HT1080 (cell line): ENCODE data around the gene HSPB8. TPM values are rescaled to one million over a fixed set of nuclear protein-coding genes. Genes with fewer than 3 reads are reported as not detected.
"Not testable (repeated sequence)": the region's sequence is repeated elsewhere in the genome, so short reads cannot be mapped to it uniquely, and the experiment has no call there.

Experiments used
- DNase-seq: peaks from one replicate; pipeline ENCODE4 v3.0.0-alpha.2; 2015; ENCODE audit warnings: low read depth
- total RNA-seq: library from RNA; depleted of rRNA; stranded (reverse); fragments of >200 nt; shearing (Covaris generic); gene quantifications from 2 replicates; pipeline ENCODE4 v1.2.3, GENCODE V29; 2014

HSPB8 gene
- total RNA-seq, 1 experiment from 2014 or later = 8.7 TPM

GRCh38 chr12:119204671-119205285 is 26.0 kb downstream of the HSPB8 start:
- no peak for DNase-seq

GRCh38 chr12:119206348-119207062 is 27.8 kb downstream of the HSPB8 start:
- DNase-seq = no peak

- DNase-seq = no peak
These were observed 28.4 kb downstream of the HSPB8 start for GRCh38 chr12:119207063-119207560.

- DNase-seq = peak; percentile 53
These were observed 29.9 kb downstream of the HSPB8 start for GRCh38 chr12:119208626-119209061.

GRCh38 chr12:119211884-119212283 is 33.2 kb downstream of the HSPB8 start:
- DNase-seq = no peak

- no peak for DNase-seq
These were observed 37.4 kb downstream of the HSPB8 start for GRCh38 chr12:119216084-119216483.

- DNase-seq = not testable (repeated sequence)
These were observed 40.1 kb downstream of the HSPB8 start for GRCh38 chr12:119218875-119219274.

- DNase-seq = no peak
These were observed 43.7 kb downstream of the HSPB8 start for GRCh38 chr12:119222222-119222951.

GRCh38 chr12:119225454-119225853 is 46.7 kb downstream of the HSPB8 start:
- DNase-seq = no peak

GRCh38 chr12:119227292-119227691 is 48.6 kb downstream of the HSPB8 start:
- peak; percentile 32 for DNase-seq

GRCh38 chr12:119229205-119229604 is 50.5 kb downstream of the HSPB8 start:
- no peak for DNase-seq

GRCh38 chr12:119229837-119230236 is 51.1 kb downstream of the HSPB8 start:
- peak; percentile 74 for DNase-seq

GRCh38 chr12:119230807-119231206 is 52.1 kb downstream of the HSPB8 start:
- no peak for DNase-seq

GRCh38 chr12:119231774-119232173 is 53.0 kb downstream of the HSPB8 start:
- no peak for DNase-seq

GRCh38 chr12:119235197-119235751 is 56.5 kb downstream of the HSPB8 start:
- no peak for DNase-seq

GRCh38 chr12:119236372-119236771 is 57.6 kb downstream of the HSPB8 start:
- DNase-seq = no peak

GRCh38 chr12:119239040-119239439 is 60.3 kb downstream of the HSPB8 start:
- DNase-seq = no peak

GRCh38 chr12:119241049-119241448 is 62.3 kb downstream of the HSPB8 start:
- no peak for DNase-seq

- no peak for DNase-seq
These were observed 62.9 kb downstream of the HSPB8 start for GRCh38 chr12:119241580-119242169.
